Right renal cortex interstitium (tissue), 3 donors: ENCODE data around the gene NPM3. TPM values are rescaled to one million over a fixed set of nuclear protein-coding genes. Genes with fewer than 3 reads are reported as not detected.
"Not testable (repeated sequence)": the region's sequence is repeated elsewhere in the genome, so short reads cannot be mapped to it uniquely, and the experiment has no call there.

ENCODE experiments used
- DNase-seq, 3 donors: peaks; one replicate each; pipeline ENCODE4 v3.0.0-alpha.2; 2013; ENCODE audit warnings: low read depth in 3 of 3, low spot score in 2 of 3
- polyA plus RNA-seq, 3 donors: library from polyadenylated mRNA; unstranded; fragments of 120-200 nt; gene quantifications; one replicate each; pipeline ENCODE4 v1.2.1, GENCODE V29; 2013; ENCODE audit not compliant: insufficient read length in 3 of 3

The NPM3 gene
- polyA plus RNA-seq, 3 donors: 54.1 to 67.9 (median 57.8) TPM

DNA sequence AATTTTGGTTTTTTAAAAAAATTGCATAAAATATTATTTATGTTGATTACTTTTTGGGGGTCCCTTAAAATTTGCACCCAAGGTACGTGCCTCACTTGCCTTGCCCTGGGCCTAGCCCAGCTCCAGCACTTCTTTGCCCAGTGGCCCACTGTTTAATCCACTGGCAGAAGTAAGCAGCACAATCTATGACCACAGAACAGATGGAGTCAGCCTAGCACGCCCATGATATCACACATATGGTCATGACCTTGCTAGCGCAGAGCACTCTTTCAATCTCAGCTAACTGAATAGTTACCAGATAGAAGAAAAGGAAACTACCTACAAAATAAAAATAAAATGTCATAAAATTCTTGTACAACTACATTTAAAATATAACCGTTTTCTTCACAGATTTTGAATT lies 29.4 kb upstream of the NPM3 start:
- DNase-seq: no peak

DNA sequence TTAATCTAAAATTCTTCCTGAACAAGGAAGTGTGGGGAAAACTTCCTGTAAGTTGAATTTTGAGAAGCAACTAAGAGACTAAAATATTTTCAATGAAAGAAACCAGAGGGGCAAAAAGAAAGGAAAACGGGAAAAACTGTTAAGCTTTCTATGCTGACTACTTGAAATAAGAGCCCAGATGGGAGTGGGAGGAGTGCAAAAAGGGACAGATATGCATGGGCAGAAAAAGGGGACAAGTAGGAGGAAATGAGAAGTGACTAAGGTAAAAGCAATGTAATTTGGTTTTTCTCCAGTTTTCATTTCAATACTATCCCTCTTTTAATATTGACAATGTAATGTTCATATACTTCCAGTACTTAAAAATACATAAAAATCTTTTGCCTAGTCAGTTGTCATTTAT lies 23.9 kb upstream of the NPM3 start:
- no peak for DNase-seq

DNA sequence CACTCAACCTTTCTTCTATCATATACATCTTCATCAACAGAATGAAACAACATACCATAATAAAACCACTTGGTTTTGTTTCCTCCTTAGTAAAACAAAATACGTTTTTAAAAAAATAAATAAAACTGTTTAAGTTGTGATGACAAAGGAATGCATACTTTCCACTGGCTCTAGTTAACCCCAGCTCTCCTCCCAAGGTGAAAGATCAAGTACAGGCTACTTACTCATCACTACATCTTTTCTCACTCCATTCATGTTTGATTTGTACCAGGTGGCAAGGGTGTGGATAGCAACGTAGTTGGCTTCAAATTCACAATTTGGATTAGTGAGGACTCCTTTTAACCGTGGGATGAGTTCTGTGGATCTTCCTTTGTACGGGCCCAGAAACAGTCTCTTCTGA lies 20.3 kb upstream of the NPM3 start:
- no peak for DNase-seq

DNA sequence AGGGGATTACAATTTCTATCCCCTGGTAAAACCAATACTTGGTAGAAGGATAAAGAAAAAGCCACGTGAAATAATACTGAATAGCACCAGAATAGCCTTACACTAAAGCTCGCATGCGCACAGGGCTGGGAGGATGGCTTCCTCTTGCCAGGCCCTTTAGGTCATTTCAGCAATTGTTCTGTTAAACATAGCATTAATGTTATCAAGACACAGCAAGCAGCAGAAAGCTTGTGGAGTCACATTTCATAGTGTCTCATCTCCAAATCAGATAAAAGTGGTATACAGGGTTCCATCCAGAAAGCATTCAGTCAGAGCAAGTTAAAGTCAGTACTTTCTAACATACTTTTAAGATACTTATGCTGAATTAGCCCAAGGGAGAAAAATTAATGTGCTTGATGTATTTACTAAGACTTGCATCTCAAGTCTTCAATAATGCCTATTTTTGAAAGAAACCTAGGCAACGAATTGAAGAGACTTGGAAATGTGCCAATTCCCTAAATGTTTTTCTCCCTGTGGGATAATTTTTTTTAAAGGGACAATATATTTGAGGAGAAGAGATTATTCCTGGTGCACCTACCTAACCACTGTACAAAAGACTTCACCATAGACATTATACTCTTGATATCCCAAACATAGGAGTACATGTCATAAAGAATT lies 14.3 kb upstream of the NPM3 start:
- DNase-seq: no peak

DNA sequence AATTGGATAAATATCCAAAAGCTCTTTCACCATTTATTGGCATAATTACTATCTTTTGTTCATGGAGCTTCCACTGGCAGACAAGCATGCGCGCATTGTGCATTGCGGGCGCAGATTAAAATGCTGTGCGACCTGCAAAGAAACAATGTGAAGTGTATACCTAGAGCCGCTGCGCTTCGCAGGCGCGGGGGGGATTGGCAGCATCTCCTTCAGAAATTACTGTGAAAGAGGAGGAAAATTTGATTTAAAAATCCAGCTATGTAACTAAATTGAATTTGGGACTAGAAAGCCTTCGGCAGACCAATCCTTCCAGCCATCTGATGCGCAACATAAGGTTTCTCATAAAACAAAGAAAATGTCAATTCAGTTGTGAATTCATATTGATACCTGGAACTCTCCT lies 10.3 kb upstream of the NPM3 start:
- no peak for DNase-seq

DNA sequence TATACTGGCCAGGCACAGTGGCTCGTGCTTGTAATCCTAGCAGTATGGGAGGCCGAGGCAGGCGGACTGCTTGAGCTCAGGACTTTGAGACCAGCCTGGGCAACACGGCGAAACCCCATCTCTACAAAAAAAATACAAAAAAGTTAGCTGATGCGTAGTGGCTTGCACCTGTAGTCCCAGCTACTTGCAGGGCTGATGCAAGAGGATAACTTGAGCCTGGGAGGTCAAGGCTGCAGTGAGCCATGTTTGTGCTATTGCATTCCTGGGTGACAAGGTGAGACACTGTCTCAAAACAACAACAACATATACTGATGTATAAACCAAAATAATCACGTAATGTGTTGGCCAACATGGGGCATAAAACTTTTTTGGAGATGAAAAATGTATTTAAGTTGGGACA lies 6.4 kb upstream of the NPM3 start:
- DNase-seq: no peak

DNA sequence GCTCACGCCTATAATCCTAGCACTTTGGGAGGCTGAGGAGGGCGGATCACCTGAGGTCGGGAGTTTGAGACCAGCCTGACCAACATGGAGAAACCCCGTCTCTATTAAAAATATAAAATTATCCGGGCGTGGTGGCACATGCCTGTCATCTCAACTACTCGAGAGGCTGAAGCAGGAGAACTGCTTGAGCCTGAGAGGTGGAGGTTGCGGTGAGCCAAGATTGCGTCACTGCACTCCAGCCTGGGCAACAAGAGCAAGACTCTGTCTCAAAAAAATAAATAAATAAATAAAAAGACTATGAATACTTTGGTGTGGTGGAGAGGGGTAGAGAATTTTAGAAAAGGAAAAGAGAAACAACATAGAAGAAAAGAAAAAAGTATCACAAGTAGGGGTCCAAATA lies 6.0 kb upstream of the NPM3 start:
- not testable (repeated sequence) for DNase-seq

DNA sequence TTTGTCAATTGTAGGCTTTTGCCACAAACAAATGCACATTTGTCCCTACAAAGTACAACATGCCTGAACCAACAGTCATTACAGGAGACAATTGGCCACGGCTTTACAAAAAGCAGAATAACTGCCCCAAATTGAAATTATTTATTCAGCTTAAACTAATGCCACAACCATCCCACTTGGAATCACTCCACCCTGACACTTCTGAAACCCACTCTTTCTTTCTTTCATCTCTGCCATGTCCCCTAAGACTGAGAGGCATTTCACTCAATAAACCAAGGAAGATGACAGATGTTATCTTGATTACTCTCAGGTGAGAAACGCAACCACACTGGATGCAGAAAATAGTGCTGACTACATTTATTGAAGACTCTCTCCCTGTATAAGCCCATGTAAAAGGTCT lies 2.6 kb upstream of the NPM3 start:
- no peak for DNase-seq

DNA sequence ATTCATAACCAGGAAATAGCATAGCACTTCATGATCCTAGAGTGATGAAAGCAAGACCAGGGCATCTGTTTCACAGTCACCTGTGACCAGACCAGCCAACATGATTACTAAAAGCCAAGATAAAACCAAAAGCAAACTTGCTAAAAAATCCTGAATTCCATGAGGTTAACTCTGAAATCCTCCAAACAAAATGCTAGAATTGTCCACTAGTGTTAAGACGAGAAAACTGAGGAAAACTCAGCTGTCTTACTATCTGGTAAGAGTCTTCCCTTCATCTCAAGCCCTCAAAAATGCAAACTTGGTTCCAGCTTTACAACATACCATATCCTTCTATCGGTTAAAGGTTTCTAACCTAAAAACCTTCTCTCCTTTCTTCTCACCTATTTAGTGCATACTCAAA lies 1.3 kb upstream of the NPM3 start:
- DNase-seq: no peak

DNA sequence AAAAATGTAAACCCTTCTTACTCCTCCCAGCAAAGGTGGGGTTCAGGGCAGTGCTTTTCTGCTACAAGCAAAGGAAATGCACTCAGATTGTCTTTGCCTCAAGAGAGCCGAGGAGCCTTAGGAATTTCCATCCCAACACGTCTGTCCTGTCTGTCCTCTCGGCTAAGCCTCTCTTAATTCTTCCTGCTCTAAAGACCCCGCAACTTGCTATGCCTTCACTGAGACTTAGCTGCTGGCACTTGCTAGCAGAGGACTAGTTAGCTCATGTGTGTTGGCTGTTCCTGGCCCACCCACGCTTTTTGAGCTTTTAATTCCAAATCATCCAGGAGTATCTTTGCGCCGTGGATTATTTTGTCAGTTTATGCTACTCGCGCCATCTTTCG lies 481 bp upstream of the NPM3 start:
- no peak for DNase-seq

DNA sequence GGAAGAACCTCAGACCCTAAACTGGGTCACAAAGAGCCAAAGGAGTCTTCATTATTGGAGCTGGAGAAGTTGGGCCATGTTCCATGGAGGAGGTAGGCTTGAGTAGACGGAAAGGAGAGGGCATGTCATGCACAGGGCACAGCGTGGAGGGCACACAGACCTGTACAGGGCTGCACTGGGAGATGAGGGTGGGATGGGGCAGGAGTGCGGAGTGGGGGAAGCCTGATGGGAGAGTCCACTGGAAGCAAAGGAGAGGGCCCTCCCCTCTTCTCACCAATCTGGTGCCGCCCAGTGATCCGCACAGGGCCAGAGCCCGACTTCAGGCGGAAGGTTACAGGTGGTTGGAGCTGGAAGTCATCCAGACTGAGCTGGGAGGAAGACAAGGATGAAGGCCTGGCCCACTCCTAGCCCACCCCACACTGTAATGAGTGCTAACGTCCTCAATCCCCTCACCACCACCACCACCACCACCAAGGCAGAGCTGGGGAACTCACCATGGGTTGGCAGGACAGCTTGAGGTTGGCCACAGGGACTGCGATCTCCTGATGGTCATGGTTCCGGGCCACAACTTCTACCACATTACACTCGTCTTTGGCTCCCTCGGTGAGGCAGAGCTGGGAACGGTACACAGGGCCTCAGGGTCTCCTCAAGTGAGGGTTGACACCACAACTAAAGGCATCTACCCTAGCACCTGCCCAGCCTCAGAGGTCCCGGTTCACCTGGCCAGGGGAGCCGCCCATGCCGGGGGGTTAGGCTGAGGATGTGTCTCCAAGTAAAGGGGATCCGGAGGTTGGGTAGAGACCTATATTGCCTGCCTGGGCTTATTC lies 1.0 kb downstream of the NPM3 start:
- DNase-seq: no peak

DNA sequence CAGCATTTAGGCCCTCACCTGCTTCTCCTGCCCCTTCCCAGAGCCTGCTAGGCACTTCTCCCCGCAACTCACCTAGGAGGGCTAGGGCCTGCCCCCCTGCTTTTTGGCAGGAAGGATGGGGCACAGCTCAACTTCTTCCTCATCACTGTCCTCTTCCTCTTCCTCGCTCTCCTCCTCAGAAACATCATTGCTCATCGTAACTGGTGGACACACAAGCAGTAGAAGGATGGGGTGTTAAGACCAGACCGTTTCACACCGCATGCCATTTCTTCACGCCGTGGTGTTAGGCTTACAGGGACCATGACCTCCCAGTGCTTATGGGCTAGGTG lies 1.6 kb downstream of the NPM3 start:
- no peak for DNase-seq

DNA sequence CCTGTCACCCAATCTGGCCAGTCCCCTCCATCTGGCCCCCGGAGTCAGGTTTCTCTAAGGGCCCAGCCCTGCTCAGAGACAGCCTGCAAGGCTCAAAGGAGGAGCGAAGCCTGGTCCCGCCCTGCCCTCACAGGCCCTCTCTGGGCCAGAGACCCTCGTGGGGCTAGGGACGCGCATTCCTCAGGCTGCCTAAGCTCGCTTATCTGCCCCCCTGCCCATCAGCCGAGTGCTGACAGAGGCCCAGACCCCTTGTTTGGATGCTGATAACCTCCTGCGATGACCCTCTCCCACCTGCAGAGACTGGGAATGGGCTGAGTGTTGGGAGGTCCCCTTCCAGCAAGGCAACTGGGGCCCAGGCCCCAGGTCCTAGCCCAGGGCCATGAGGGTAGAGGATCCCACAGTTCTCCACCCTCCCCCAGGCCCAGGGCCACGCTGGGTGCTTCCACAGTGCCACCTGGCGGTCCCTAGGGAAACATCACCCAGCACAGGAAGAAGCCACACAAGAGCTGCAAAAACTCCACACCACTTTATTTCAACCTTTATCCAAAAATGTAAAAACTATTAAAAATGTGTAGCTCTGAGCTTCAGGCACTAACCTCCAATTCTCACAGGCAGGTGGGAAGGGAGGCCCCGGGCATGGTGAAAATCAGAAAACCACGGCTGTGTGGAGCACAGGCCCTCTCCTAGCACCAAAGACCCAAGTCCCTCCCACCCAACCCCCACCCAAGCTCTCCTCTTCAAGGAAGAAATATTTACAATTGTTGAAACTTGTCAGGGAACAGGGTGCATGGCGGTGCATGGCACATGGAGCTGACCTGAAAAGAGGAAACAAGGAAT lies 2.2 kb downstream of the NPM3 start:
- no peak for DNase-seq

DNA sequence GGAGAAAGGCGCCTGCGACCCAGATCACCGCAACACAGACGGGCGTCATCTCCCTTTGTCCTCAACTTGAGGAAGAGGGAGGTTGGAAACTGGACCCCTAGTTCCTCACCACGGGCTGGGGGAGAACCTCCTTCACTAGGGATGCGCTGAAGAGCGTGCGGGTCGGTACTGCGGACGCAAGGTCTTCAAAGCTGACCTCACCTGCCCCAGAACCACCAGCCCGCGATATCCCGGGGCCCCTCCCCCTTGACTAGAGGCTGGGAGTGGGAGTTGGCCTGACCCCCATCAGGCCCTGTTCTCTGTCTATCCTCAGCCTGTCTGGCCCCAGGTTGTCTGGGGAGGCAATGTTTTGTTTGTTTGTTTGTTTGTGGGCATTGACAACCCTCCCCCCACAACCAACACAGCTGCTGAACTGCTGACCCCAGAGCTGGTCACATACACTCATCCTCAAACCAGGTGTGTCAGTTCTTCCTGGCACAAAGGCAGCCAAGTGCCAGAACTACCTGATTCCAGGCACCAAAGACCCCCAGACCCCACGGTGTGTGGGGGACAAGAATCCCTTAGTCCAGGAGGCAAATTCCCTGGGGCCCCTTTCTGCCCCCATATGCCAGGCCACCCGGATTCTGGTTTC lies 2.9 kb downstream of the NPM3 start:
- DNase-seq: no peak

DNA sequence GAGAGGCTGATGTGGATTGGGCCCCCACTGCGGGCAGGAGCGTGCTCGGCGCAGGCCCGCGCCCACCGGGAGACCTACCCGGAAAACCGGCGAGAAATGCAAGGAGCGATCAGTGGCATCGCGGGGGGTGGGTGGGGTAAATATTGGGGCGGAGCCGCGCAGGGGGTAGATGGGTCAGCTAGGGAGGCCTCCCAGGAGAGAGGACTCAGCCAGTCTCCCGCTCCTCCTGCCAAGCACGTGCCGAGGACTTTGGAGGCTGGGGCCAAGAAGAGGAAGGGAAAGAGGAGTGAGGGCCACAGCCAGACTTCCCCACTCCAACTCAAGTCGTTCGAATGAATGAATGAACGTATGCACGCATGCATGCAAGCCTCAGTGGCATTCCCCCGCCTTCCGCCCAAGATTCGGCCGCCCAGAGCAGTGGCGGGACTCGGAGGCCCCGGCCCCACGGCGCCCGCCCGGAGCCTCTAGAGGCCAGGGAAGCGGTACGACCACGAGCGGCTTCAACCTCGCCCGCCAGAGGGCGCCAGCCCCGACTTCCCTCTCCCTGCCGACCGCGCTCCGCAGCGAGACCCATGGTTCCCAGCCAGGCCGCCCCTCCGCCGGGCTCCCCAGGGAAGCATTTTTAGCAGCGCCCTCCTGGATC lies 3.6 kb downstream of the NPM3 start:
- no peak for DNase-seq

DNA sequence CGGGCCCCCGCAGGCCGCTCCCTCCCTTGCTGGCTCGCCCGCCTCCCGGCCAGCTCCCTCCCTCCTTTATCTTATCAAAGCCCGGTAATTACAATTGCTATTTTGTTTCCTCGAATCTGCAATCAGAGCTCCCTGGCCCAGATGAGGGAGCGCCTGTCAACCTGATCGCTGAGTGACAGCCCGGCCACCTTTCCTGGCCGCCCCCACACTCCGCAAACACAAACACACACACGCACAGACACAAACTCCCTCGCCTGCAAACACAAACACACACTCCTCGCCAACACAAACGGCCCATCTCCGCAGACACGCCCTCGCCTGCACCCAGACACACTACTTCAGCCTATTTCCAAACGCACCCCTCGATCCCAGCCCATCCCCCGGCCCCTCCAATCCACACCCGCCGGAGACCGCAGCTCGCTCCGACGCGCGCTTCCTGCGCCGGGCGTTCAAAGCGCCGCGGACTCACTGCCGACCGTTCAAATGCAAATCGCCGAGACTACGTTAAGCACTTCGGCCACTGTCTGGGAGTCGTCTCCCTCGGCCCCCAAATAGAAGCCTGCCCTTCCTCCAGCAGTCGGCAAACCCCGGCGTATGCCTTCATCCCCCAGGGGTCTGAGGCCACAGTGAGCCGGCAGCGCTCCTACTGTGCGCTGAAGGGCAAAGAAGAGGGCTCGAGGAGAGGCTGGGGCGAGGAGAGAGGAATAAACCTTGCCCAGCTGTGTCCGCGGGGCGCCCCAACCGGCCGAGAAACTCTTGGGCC lies 4.3 kb downstream of the NPM3 start:
- DNase-seq: no peak

DNA sequence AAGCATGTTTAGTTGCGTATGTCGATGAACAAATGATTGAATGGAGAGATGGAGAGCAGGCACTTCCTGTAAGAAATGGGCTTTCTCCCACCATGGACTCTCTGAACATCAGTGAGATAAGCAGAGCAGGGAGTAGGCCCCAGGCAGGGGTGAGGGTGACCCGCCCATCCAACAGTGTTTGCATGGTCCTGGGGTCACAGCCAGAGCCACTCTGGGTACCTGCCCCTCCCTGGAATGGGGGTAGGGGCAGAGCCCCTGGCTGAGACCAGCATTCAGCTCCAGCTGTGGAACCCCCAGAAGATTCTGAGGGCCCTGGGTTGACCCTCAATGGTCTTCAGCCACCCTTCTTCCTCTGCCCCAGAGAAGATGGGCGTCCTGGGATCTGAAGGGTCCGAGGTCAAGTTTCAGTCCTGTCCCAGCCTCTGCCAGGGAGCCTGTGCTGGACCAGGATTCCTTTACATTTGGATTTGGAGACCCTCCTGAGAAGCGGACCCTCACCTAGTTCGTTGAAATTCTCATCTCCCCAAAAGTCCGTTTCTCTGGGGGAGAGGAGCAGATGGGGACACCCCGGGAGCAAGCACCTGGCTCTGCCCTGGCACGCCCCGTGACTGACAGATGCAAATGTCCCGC lies 5.0 kb downstream of the NPM3 start:
- no peak for DNase-seq

DNA sequence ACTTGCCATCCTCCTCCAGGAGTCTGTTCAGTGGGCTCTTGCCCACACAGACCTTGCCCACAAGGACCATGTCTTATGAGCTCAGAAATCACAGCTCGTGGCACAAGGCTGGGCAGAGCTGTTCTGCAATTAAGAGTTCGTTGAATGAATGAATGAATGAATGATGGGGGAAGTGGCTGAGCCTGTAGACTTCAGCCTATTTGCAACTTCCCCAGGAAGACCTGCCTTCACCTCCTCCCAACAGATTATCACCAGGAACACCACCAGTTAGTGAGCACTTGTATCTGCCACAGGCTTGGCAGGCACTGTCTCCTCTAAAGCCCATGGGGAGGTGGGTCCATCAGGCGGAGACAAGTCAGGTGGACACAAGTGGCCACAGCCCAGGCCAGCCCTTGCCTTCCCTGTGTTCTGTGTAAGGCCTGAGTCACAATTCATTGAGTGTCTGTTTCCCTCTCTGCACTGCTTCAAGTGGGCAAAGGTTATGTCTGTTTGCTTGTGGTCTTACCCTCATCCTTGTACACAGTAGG lies 5.6 kb downstream of the NPM3 start:
- DNase-seq: no peak

DNA sequence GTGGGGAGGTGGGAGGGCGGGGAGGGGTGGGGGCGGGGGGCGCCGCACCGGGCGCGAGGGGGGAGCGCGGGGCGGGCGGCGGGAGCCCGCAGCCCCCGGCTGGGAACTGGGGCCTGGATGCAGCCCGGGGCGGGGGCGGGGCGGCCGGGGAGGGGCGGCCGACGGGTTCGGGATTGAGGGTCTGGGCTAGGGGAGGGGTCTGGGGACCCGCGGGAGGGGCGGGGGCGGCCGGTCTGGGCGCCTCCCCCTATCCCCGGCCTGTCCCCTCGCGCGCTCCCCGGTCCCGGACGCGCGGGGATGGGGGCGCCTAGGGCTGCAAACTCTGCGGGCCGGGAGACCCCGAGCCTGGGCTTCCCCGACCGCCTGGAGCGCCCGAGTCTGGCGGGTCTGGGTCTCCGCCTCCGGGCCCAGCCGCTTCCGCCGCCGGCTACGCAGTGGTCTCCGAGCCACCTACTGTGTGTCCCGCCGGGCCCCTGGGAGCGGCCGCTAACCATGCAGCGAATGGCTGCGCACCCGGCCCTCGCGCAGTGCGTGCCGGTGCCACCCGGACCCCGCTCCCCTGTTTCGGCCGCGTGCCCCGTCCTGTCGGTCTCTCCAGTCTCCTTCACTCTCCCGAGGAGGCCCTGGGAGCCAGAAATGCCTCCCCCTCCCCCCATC lies 7.0 kb downstream of the NPM3 start:
- no peak for DNase-seq
